Kasumi-1 (cell line): Measurements from ENCODE around the gene SUFU.
"Not testable (repeated sequence)": the region's sequence is repeated elsewhere in the genome, so short reads cannot be mapped to it uniquely, and the experiment has no call there.

ENCODE experiments used
- DNase-seq, 2 experiments: peaks; one replicate each; lab custom pipeline; 2025; lab: John Stamatoyannopoulos, UW

The SUFU gene

GRCh38 chr10:102514487-102515311, 10.9 kb downstream of the SUFU start:
- no peak for DNase-seq

GRCh38 chr10:102515724-102516123, 12.0 kb downstream of the SUFU start:
- DNase-seq, result no peak

- no peak for DNase-seq
These were observed 13.8 kb downstream of the SUFU start for GRCh38 chr10:102517553-102517952.

- no peak for DNase-seq
These were observed 15.6 kb downstream of the SUFU start for GRCh38 chr10:102519246-102519825.

- no peak for DNase-seq
These were observed 19.1 kb downstream of the SUFU start for GRCh38 chr10:102522874-102523249.

- no peak for DNase-seq
These were observed 19.7 kb downstream of the SUFU start for GRCh38 chr10:102523250-102524029.

GRCh38 chr10:102524746-102525145, 21.0 kb downstream of the SUFU start:
- DNase-seq, result no peak

GRCh38 chr10:102527546-102527945, 23.8 kb downstream of the SUFU start:
- no peak for DNase-seq

GRCh38 chr10:102534333-102534732, 30.6 kb downstream of the SUFU start:
- DNase-seq, result no peak

- not testable (repeated sequence) for DNase-seq
These were observed 31.2 kb downstream of the SUFU start for GRCh38 chr10:102534966-102535365.

- DNase-seq, result no peak
These were observed 31.8 kb downstream of the SUFU start for GRCh38 chr10:102535481-102536147.

GRCh38 chr10:102537367-102537766, 33.6 kb downstream of the SUFU start:
- DNase-seq, result no peak

- DNase-seq, result no peak
These were observed 34.2 kb downstream of the SUFU start for GRCh38 chr10:102537948-102538347.

- DNase-seq, result no peak
These were observed 35.0 kb downstream of the SUFU start for GRCh38 chr10:102538811-102539210.

GRCh38 chr10:102540023-102540422, 36.3 kb downstream of the SUFU start:
- DNase-seq, result peak; percentile 70 to 84

- no peak for DNase-seq
These were observed 39.1 kb downstream of the SUFU start for GRCh38 chr10:102542800-102543418.

GRCh38 chr10:102545265-102545871, 41.6 kb downstream of the SUFU start:
- DNase-seq, result no peak

GRCh38 chr10:102545997-102546396, 42.2 kb downstream of the SUFU start:
- DNase-seq, result peak in 1 of 2 experiments; percentile 63

- peak; percentile 66 to 76 for DNase-seq
These were observed 43.0 kb downstream of the SUFU start for GRCh38 chr10:102546606-102547320.

- DNase-seq, result no peak
These were observed 45.8 kb downstream of the SUFU start for GRCh38 chr10:102549549-102549948.
